Hematopoietic multipotent progenitor cell (in vitro differentiated cells): ENCODE measurements around the gene NAV3. TPM values are rescaled to one million over a fixed set of nuclear protein-coding genes. Genes with fewer than 3 reads are reported as not detected.

Experiments
- DNase-seq, 3 donors: peaks; one replicate each; pipeline ENCODE4 v3.0.0-alpha.2; 2011 to 2015; ENCODE audit warnings: low read depth in 2 of 3, low spot score in 2 of 3
- total RNA-seq: library from RNA; depleted of rRNA; stranded (reverse); fragments of >200 nt; gene quantifications from one replicate; pipeline ENCODE4 v1.2.3, GENCODE V29; 2012

NAV3 gene
- total RNA-seq, 1 donor: under 0.01 TPM

DNA sequence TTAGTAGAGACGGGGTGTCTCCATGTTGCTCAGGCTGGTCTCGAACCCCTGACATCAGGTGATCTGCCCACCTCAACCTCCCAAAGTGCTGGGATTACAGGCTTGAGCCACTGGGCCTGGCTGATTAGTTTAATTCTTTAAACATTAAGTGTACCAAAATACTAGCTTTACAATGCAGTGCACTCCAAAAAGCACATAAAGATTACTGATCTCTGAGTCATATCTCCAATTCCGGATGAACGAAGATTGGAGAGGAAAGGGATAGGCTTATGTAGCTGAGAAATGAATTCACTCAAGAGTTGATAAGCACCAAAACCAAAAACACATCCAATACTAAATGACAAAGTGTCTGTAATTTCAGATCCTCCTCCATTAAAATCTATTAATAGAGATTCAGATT is 15.1 kb downstream of the NAV3 start:
- no peak for DNase-seq

DNA sequence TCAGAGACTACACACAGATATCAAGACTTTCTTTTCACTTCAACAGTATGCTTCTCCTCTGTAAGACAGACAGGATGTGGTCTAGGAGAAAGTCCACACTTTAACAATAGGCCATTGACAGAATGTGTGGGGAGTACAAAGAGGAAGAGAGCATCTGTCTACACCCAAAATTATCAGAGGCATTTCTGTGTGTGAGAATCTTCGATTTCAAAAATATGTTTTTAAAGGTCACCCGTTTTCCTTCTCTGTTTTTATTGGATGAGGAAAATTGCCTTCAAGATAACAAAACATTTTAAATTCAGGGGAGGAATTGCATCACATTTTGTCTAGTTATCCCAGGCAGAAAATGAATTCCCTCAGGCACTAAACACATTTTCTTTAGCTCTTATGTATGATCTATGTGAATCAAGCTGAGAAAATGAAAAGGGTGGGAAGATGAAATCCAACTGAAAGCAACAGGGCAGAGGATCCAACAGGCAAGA is 16.4 kb downstream of the NAV3 start:
- DNase-seq: no peak

DNA sequence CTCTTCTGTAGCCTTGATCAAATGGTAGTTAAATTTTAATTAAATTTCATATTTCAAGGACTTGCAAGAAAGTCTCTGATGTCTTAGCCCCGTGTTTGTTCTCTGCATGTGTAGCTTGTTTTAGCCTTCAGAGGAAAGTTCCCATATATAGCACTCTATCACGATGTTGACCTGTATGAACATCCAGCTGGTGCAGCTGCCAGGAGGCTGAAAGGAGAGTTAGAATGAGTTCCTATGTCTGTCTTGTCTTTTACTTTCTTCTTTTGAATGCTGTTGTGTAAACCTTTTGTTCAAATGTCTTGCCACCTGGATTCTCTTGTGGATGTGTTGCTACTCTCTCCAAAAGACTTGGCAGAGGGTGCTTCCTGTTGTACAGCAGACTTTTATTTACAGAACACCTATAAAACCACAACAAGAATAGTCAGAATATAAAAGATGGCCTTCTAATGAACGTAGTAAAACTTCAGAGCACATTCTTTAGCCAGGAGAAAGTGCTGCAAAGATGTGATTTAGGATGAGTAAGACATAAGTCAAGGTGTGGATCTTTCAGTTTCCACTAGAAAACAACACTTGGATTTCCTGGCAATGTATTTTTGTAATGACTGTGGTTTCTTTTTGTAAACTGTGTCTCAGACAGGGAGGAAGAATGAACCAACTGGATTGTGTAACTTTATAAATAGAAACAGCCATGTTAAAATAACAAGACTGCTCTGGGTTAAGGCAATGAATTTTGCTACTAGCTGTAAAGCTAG is 17.2 kb downstream of the NAV3 start:
- no peak for DNase-seq

DNA sequence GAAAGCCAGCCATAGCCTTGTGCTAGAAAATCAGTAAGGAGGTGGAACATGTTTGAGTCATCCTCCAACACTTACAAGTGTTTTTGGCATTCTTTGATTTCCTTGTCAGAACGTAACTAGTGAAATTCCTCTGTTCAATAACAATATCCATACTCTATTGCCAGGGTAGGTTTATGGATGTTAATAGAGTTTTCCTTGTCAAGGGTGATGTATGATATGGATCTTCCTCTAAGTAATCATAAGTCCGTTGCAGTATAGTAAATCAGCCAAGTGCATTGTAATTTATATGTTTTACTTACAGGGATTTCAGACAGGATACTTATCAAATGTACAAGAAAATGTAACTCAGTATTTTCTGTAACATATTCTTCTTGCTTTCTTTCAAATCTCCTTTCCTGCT is 19.4 kb downstream of the NAV3 start:
- no peak for DNase-seq

DNA sequence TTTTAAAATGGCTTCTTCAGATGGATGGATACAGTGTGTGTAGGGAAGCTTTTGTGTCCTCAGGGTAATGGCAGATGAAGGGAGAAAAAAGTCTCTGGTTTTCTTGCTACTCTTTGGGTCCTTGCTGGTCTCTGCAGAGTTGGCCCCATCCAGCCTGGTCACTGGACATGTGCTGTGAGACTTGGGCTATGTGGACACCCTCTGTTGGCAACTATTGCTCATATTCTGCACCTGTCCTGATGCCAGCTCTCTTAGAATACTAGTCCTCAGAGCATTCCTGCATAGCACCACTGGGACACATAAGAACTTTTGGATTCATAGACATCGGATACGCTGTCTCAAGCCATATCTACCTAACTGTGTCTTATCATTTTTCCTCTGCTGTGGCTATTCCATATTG is 20.0 kb downstream of the NAV3 start:
- DNase-seq: no peak

DNA sequence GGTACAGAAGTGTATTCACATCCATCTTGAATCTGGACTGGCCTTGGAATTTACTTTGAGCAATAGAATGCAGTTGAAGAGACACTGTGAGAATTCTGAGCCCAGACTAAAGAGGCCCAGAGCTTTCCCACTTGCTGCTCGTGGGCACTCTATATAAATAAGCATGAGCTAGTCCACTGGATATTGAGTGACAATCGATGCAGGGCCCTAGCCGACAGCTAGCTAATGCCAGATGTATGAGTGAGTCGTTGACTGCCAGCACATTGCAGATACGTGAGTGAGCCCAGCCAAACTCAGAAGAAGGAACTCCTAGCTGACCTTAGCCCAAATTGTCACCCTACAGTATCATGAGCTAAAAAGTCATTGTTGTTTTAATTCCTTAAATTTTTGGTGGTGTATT is 24.9 kb downstream of the NAV3 start:
- DNase-seq: no peak

DNA sequence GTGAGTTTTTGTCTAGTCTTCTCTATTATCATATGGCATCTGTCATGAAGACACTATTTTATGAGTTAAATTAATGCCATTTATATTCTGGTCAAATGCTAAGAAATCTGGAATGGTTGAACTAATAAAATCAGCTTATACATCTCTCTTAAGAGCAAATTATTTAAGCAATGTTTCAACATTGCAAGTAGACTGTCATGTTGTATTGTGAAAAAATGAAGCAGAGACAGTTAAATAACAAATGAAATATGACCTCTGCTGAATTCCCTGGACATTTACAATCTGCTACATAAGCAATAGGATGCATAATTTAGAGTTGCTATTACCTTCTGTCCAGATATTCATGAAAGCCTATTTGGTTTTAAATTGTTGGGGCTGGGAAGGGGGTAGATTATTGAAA is 30.6 kb downstream of the NAV3 start:
- DNase-seq: no peak

DNA sequence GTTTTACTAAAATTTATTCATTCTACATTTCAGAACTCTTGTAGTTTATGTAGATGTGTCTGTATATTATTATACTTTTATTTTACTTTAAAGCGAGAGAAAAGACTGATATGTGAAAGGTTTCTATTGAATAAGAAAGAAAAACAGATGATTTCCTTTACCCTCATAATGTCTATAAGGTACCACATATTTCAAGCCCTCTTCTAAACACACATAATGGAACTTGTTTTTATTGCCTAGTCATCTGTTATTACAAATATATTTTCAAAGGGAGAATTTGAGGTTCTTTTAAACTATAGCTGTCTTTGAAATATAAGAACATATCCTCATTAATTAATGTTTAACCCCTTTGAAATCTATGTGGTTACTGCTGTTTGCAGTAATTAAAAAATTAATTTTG is 34.5 kb downstream of the NAV3 start:
- no peak for DNase-seq

DNA sequence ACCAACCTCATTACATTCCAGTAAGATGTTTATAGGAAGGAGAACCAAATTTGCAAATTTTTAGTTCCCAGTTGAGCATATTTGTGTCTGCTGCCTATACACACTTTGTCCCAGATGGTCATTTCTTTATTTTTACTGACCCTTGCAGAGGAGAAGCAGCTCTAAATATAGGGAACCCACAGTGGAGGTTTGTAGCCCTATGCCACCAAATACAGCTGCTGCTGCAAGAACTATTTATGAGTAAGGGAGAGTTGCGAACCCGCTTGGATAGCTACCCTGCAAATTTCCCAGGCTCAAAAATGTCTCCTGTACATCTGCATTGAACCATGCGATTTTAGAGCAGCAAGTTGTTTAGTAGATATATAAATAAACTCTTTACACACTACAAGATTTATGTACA is 48.2 kb downstream of the NAV3 start:
- no peak for DNase-seq

DNA sequence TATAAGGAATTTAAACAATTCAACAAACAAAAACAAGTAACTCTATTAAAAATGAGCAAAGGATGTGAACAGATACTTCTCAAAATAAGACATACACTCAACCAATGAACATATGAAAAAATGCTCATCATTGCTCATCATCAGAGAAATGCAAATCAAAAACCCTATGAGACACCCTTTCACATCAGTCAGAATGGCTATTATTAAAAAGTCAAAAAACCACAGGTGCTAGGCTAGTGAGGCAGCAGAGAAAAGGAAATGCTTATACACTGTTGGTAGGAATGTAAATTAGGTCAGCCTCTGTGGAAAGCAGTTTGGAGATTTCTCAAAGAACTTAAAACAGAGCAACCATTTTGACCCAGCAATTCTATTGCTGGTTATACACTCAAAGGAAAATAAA is 52.0 kb downstream of the NAV3 start:
- DNase-seq: no peak

DNA sequence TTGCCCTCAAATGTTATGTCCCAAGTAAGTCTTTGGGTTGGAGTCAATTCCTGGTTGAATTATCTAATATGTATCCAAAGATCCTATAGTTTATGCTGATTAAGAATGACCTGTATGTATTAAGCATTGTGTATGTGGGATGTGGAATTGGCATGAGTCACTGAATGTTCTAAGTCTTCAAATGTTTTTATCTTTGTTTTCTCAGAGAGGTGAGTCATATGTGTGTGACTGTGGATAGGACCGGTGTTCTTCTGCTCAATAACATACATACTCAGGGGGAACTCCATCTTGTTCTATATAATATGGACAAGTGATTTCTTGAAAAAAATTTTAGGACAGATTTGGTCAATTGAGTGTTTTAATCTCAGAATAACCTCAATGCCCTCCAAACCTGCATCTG is 57.9 kb downstream of the NAV3 start:
- DNase-seq: no peak

DNA sequence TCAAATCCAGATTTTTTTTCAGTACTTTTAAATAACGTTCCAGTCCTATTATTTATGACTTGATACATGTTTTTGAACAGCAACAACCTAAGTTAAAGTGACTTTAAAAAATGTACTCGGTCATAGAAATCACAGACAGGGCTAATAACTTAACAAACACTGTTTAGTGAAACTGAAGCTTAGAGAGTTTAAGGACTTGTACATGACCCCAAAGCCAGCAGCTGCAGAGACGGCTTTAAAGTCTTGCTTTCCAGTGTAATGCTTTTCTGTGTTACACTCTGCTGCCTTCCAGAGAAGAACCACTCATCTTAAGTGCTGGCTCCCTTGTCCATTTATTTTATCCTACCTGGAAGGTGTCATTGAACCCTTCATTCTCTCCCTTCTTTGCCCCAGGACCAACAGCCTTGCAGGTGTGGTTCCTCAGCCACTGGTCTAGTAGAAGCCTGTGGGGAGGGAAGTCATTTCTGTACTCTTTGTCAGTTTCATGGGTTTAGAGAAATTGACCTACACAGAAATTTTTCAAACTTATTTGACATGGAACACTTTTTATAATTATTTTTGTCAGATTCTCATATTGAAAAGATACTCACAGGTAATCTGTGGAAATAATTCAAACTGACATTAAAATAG is 60.9 kb downstream of the NAV3 start:
- DNase-seq: no peak

DNA sequence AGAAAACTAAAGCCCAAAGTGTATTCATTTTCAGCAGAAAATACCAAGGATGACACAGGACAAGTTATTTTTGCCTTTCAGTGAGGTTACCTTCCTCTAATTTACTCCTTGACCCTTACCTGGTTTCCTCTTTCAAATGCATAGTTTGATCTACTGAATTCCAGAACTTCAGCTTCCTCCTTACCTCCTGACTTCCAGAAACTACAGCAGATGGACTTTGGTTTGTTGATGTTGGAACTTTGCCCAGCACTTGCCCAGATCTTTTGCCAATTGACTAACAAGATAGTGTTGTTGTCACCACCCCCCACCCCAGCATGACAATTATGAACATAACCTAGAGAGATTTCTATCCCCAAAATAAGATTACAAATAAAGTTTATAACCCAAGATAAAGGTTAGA is 63.2 kb downstream of the NAV3 start:
- DNase-seq: no peak

DNA sequence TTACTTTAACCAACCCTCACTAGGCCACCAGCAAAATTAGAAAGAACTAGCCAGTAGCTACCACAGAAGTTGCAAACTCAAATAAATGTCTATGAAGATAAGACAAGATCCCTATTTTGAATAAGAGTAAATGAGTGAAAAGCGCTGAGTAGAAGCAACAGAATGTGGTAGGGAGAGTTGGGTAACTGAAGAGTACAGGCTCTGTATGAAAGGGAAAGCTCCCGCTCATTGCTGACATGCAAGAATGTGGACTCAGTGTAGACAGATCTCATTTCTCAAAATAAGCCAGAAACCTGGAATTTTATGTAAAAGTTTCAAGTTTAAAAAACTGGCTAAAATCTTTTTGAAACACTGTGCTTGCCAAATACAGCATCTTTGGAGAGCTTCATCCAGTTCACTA is 63.9 kb downstream of the NAV3 start:
- no peak for DNase-seq

DNA sequence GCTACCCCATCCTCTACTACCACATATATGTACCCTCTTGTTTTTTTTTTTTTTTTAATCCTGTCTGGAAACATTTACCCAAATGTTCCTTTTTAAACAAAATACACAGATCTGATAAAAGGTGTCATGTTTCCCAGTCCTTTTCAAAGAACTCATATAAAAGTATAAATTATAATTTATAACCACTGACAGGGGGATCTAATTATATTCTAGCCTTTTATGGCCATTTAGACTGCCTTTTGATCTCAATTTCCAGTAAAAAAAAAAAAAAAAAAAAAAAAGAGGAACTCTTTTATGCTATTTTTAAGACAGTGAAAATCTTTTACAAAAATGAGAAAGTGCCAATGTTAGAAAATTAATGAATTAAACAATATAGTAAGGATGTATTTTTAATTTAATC is 65.0 kb downstream of the NAV3 start:
- no peak for DNase-seq

DNA sequence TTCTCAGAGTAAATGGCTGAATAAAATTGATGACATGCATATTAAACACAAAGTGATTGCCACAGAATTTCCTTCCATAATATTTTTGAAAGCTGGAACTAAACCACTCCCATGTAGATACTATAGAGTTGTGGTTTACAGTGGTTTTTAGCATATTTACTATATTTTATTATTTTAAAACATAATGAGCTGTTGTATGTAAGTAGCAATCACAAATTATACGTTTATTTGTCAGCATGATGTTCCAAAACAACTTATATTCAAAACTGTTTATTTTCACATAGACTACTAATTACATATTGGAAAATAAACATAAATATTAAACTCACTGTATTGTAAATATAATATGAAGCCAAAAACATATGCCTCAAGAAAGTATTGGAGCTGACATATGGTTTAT is 77.2 kb downstream of the NAV3 start:
- DNase-seq: no peak

DNA sequence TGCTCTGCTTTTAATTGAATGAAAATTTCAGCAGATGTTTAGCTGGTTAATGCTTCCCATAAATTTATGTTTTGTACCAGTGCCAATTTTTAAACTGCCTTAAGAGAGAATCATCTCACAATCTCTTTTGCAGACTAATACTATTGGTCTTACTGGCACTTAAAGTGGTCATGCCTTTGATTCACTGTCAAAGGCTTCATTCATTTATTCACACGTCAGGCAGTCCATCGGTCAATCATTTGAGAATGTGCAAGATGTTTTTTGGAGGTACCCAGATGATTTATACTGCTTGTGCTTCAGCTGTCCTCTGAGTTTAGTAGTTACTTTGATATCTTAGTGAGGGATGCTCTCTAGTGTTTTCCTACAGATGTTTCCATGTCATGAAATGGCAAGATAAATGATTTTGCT is 83.4 kb downstream of the NAV3 start:
- DNase-seq: no peak

DNA sequence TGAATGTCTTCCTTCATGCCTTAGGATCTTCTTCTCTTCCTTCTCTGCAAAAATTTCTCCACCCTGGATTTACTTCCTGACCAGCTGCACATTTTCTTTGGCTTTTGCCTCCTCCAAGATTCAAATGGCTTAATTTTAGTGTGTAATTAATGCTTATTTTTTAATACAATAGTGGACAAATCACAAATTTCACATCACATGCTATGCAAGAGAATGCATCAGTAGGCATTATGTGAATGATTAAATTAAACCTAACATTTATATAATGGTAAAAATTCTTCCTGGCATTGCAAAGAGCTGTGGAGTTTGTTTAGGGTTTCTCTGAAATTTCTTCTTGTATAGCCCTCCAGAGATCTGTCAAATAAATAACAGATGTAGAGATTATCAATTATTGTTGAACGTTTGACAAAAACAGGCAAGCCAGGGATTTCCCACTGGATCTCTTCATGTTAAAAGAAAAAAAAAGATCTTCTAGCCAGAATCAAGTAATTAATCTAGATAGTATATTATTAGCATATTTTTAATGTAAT is 84.4 kb downstream of the NAV3 start:
- no peak for DNase-seq

DNA sequence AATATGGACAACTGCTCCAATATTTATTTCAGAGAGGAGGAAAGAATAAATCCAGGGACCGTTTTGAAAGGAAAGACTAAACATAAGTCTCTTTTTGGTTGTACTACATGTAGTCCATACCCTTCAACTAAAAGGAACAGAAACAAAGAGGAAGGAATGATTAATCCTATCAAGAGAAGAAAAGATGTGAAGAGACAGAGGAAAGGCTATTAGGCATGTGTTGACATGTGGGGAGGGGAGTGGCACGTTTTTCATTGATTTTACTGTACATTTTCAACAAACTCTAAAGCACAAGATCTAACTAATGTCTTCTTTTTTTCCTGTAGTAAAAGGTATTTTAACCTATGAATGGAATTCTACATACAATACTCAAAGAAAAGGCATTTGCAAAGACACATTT is 85.6 kb downstream of the NAV3 start:
- DNase-seq: no peak

DNA sequence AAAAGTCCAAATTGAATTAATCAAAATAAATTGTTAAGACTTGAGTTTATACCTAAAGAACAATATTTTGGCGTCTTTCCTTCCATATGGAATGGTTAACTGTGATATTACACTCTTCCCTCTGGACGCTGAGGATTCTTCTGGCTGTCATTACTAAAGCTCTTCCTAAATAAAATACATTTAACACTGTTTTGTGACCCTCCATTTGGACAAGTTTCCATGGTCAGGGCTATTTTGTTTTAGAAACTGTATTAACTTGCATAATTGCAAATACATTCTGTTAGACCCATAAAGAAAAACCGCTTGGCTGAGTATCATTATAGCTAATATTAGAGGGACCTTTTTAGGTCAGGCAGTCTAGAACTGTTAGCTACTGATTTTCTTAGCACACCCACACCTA is 87.4 kb downstream of the NAV3 start:
- DNase-seq: no peak

DNA sequence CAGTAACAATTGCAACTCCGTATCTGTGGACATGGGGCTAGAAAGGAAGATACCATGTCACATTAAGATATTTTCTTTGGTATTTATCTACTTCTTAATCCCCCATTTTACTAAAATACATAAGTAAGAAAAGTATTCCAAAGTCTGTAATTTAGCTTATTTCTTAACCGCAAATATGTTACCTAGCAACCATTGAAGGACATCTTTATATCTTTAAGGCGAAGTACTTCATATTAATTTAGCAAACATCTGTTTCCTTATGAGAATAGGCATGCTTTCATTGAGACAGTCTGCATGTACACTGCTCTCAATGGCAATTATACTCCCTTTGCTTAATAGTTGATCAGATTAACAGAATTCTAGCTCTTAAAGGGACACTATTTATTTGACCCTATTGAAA is 88.8 kb downstream of the NAV3 start:
- DNase-seq: no peak

DNA sequence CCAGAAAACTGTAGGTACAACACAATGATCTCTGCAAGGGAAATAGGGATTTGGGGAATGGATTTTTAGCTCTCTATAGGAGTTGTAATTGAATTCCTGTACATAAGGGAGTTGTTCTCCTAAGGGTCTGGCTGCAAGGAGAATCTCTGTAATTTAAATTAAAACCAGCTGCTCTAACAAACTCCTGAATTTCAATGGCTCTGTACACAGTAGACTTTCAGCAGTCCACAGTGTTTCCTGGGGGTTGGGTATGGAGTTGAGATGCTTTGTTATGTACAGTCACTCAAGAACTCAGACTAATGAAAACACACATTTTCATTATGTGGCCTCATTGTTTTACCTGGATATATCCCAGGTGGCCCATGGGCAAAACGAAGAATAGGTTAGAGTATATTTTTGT is 93.2 kb downstream of the NAV3 start:
- no peak for DNase-seq
